CD14-positive monocyte (primary cell): ENCODE results near the gene MAP3K20. TPM values are rescaled to one million over a fixed set of nuclear protein-coding genes. Genes with fewer than 3 reads are reported as not detected.

Experiments used
- DNase-seq, 3 donors: peaks; one replicate each; pipeline ENCODE4 v3.0.0-alpha.2; 2011 to 2022
- H2AFZ ChIP-seq: 2 replicates; pipeline ENCODE4 v1.6.0; 2012; ENCODE audit warnings: mild to moderate bottlenecking, low read depth, low read length, inconsistent platforms; ENCODE audit not compliant: insufficient read depth, poor library complexity, severe bottlenecking
- H3K27ac ChIP-seq, 2 donors: 1 replicate in 1 of 2; 2 replicates in 1 of 2; pipeline ENCODE4 v1.5.1; 2012 to 2013; ENCODE audit warnings: low read length in 2 of 2, control low read depth in 1 of 2, inconsistent platforms in 1 of 2, low read depth in 1 of 2, mild to moderate bottlenecking in 1 of 2
- H3K27me3 ChIP-seq, 2 donors: one replicate each; pipeline versions ENCODE4 v1.6.0 to v1.6.1; 2011 to 2013; ENCODE audit warnings: low read length in 2 of 2; ENCODE audit not compliant: control insufficient read depth in 2 of 2, insufficient read depth in 2 of 2
- H3K36me3 ChIP-seq, 2 donors: replicated peaks in 1 of 2; 1 replicate in 1 of 2; 2 replicates in 1 of 2; pipeline versions ENCODE4 v1.5.1 to v1.6.1; 2012 to 2013; ENCODE audit warnings: low read length in 2 of 2, control low read depth in 1 of 2, inconsistent platforms in 1 of 2, mild to moderate bottlenecking in 1 of 2; ENCODE audit not compliant: insufficient read depth in 2 of 2, control insufficient read depth in 1 of 2
- H3K4me1 ChIP-seq, 2 donors: 1 replicate in 1 of 2; 2 replicates in 1 of 2; pipeline versions ENCODE4 v1.5.1 to v1.6.1; 2012 to 2013; ENCODE audit warnings: low read length in 2 of 2, control low read depth in 1 of 2, inconsistent platforms in 1 of 2, mild to moderate bottlenecking in 1 of 2, moderate library complexity in 1 of 2; ENCODE audit not compliant: insufficient read depth in 2 of 2, control insufficient read depth in 1 of 2
- H3K4me2 ChIP-seq: replicated peaks from 2 replicates; pipeline ENCODE3; 2012; ENCODE audit warnings: low read length, moderate library complexity, mild to moderate bottlenecking; ENCODE audit not compliant: poor library complexity, severe bottlenecking; ENCODE audit errors: extremely low read depth
- H3K4me3 ChIP-seq, 3 experiments: fragments of 200-600 bp in 1 of 3; sonication (generic) in 1 of 3; replicated peaks in 1 of 3; 1 replicate in 2 of 3; 2 replicates in 1 of 3; pipeline ENCODE4 v1.5.1; 2011 to 2013; ENCODE audit warnings: low read length in 3 of 3, mild to moderate bottlenecking in 3 of 3, control low read depth in 2 of 3, low read depth in 2 of 3, inconsistent platforms in 1 of 3, moderate library complexity in 1 of 3
- H3K79me2 ChIP-seq: 2 replicates; pipeline ENCODE4 v1.6.0; 2012; ENCODE audit warnings: mild to moderate bottlenecking, control low read depth, inconsistent platforms, low read length, moderate library complexity; ENCODE audit not compliant: insufficient read depth
- H3K9ac ChIP-seq: 2 replicates; pipeline ENCODE4 v1.6.0; 2017; ENCODE audit warnings: low read length, mild to moderate bottlenecking; ENCODE audit not compliant: insufficient read depth, poor library complexity, severe bottlenecking
- H3K9me3 ChIP-seq, 2 donors: replicated peaks in 1 of 2; 1 replicate in 1 of 2; 2 replicates in 1 of 2; pipeline versions ENCODE4 v1.5.1 to v1.6.1; 2012 to 2013; ENCODE audit warnings: low read length in 2 of 2, control low read depth in 1 of 2; ENCODE audit not compliant: control insufficient read depth in 1 of 2, insufficient read depth in 1 of 2
- H4K20me1 ChIP-seq: 2 replicates; pipeline ENCODE4 v1.6.0; 2012; ENCODE audit warnings: mild to moderate bottlenecking, low read length, control low read depth, moderate library complexity; ENCODE audit not compliant: insufficient read depth
- H3K27ac Mint-ChIP-seq, 7 donors: one replicate each; pipeline ENCODE4 v1.8.0; 2020; ENCODE audit warnings: mild to moderate bottlenecking in 7 of 7, mixed read lengths in 7 of 7, moderate library complexity in 6 of 7, inconsistent platforms in 2 of 7
- H3K27me3 Mint-ChIP-seq, 3 donors: one replicate each; pipeline ENCODE4 v1.8.0; 2021 to 2022; ENCODE audit warnings: low read depth in 3 of 3, mild to moderate bottlenecking in 3 of 3, mixed read lengths in 3 of 3, moderate library complexity in 3 of 3, inconsistent platforms in 1 of 3
- H3K36me3 Mint-ChIP-seq, 2 donors: one replicate each; pipeline ENCODE4 v1.8.0; 2020; ENCODE audit warnings: mixed read lengths in 2 of 2, inconsistent platforms in 1 of 2, mild to moderate bottlenecking in 1 of 2
- H3K4me1 Mint-ChIP-seq: one replicate; pipeline ENCODE4 v1.8.0; 2020; ENCODE audit warnings: mild to moderate bottlenecking, mixed read lengths
- H3K4me3 Mint-ChIP-seq, 2 donors: one replicate each; pipeline ENCODE4 v1.8.0; 2020; ENCODE audit warnings: mild to moderate bottlenecking in 2 of 2, mixed read lengths in 2 of 2, moderate library complexity in 1 of 2
- H3K9me3 Mint-ChIP-seq, 7 donors: one replicate each; pipeline ENCODE4 v1.8.0; 2020 to 2022; ENCODE audit warnings: mixed read lengths in 7 of 7, mild to moderate bottlenecking in 6 of 7, moderate library complexity in 6 of 7, inconsistent platforms in 2 of 7
- CTCF ChIP-seq: fragments of 200-600 bp; IDR thresholded peaks from one replicate; pipeline ENCODE4 v1.8.0; 2022; ENCODE audit warnings: antibody characterized with exemption, mild to moderate bottlenecking
- WGBS: methylation state at CpG from one replicate; pipeline ENCODE4 v1.1.5; 2013; ENCODE audit warnings: missing lambda C conversion rate; ENCODE audit not compliant: insufficient coverage; 5-methylcytosine and 5-hydroxymethylcytosine counted together
- intact Hi-C, 2 donors: fragments of 100-400 bp; cut with micrococcal nuclease; formaldehyde crosslinking; loops; one replicate each; pipeline versions ENCODE4 v1.15.0 to v1.15.1; 2023
- polyA plus RNA-seq, 3 donors: library from polyadenylated mRNA; depleted of rRNA in 1 of 3; unstranded in 2 of 3; stranded (reverse) in 1 of 3; fragments of 300-500 nt in 2 of 3; fragments of >200 nt in 1 of 3; fragmentation: Illumina TruSeq in 2 of 3; gene quantifications; 1 replicate in 2 of 3; 2 replicates in 1 of 3; pipeline ENCODE4 v1.2.3, GENCODE V29; 2012 to 2021

MAP3K20 gene
- polyA plus RNA-seq, 3 donors = 14.3 to 30.7 (median 21.6) TPM

DNA sequence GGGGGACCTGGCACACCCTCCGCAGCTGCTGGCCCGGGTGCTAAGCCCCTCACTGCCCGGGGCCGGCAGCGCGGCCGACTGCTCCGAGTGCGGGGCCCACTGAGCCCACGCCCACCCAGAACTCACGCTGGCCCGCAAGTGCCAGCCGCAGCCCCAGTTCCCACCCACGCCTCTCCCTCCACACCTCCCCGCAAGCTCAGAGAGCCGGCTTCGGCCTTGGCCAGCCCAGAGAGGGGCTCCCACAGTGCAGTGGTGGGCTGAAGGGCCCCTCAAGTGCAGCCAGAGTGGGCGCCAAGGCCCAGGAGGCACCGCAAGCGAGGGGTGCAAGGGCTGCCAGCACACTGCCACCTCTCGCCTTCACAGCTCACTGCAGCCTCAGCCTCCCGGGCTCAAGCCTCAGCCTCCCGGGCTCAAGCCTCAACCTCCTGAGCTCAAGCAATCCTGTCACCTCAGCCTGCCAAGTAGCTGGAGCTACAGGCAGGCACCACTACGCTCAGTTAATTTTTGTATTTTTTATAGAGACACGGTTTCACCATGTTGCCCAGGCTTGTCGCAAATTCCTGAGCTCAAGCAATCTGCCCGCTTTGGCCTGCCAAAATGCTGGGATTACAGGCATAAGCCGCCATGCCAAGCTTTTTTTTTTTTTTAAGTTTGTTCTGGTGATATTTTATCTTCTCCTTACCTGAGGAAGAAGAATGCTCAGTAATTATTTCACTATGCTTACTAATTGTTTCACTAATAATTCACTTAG, 207.3 kb downstream of the MAP3K20 start:
- Histone ChIP-seq H2AFZ (no peak overlapping the region), H4K20me1 (no peaks in the 10 kb centered on the region), H3K9me3 (peaks cover 0 to 5% of the 10 kb centered on the region in 2 donors), H3K9ac (no peak overlapping the region), H3K4me2 (no peak overlapping the region), H3K4me3 (no peak overlapping the region), H3K79me2 (no peaks in the 10 kb centered on the region), H3K27ac (no peak overlapping the region), H3K36me3 (no peaks in the 10 kb centered on the region), H3K4me1 (peaks cover 10 to 16% of the 10 kb centered on the region in 2 donors), H3K27me3 (no peaks in the 10 kb centered on the region)
- no peak overlapping the region for H3K27ac Mint-ChIP-seq
- DNase-seq = no peak
- TF ChIP-seq CTCF = no peak
- WGBS = 98% methylated on average over 26 of the region's 28 CpGs
- H3K27me3 Mint-ChIP-seq = peaks cover 4 to 10% (median 9%) of the 10 kb centered on the region in 3 donors
- H3K36me3 Mint-ChIP-seq = no peaks in the 10 kb centered on the region
- peaks cover 17% of the 10 kb centered on the region for H3K4me1 Mint-ChIP-seq
- intact Hi-C loops = no loop called here
- peaks cover 0 to 6% (median 5%) of the 10 kb centered on the region in 7 donors for H3K9me3 Mint-ChIP-seq
- no peak overlapping the region for H3K4me3 Mint-ChIP-seq

DNA sequence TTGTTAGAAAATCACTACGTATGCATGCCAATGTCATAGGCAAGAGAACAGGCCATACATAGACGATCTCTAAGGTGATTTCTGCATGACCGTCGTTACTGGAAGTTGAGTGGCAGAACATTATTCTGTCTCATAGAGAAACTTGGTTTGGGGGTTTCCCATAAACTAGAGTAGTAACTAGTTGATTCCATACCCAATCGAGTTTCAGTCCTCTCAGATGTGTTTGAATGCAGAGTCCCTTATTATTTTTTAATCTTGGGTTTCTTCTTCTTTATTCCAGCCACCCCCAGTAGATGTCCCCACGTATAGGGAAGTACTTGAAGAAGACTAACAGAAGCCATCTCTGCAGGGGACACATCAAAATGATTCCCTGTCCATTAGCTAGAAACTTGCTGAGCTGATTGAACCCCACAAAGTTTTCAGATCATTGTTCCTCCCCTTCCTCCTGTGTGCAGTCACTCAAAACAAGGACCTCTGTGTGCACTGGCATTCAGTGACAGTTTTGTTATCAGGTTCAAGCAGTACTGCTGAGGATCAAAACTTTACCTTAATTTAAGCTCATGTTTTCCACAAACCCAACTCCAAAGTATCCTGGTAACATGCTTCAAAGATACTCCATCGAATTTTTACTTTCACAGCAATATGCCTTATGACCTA, 210.6 kb downstream of the MAP3K20 start:
- TF ChIP-seq CTCF = peak; percentile 5
- Mint-ChIP-seq H3K27me3 (peaks cover 0 to 5% (median 4%) of the 10 kb centered on the region in 3 donors), H3K9me3 (peaks cover 0 to 10% (median 5%) of the 10 kb centered on the region in 7 donors), H3K4me3 (no peak overlapping the region), H3K4me1 (no peaks in the 10 kb centered on the region), H3K27ac (no peak overlapping the region), H3K36me3 (no peaks in the 10 kb centered on the region)
- no peak overlapping the region for H3K9ac ChIP-seq
- peaks cover 0 to 7% of the 10 kb centered on the region in 2 donors for H3K9me3 ChIP-seq
- no peak overlapping the region for H3K4me2 ChIP-seq
- DNase-seq = no peak
- H4K20me1 ChIP-seq = no peaks in the 10 kb centered on the region
- H3K4me1 ChIP-seq = no peaks in the 10 kb centered on the region
- 82% methylated on average over 4 of the region's 7 CpGs for whole genome bisulfite sequencing
- no peak overlapping the region for H2AFZ ChIP-seq
- no peaks in the 10 kb centered on the region for H3K79me2 ChIP-seq
- no peaks in the 10 kb centered on the region for H3K36me3 ChIP-seq
- intact Hi-C loops = no loop called here
- no peak overlapping the region for H3K4me3 ChIP-seq
- no peak overlapping the region for H3K27ac ChIP-seq
- H3K27me3 ChIP-seq = no peaks in the 10 kb centered on the region
